Thymus (tissue), 11 donors: ENCODE results near the gene ACAP1. TPM values are rescaled to one million over a fixed set of nuclear protein-coding genes. Genes with fewer than 3 reads are reported as not detected.

Experiments
- DNase-seq, 9 donors: peaks; one replicate each; pipeline ENCODE4 v3.0.0-alpha.2; 2013; ENCODE audit warnings: low spot score in 9 of 9, low read depth in 6 of 9, missing footprints in 1 of 9
- H3K27ac ChIP-seq, 2 donors: one replicate each; pipeline ENCODE4 v1.5.1; 2013; ENCODE audit warnings: control low read depth in 1 of 2, low read depth in 1 of 2, low read length in 1 of 2, mild to moderate bottlenecking in 1 of 2, moderate library complexity in 1 of 2
- H3K27me3 ChIP-seq, 2 donors: one replicate each; pipeline ENCODE4 v1.5.1; 2013; ENCODE audit warnings: low read length in 1 of 2; ENCODE audit not compliant: control insufficient read depth in 2 of 2, insufficient read depth in 1 of 2
- H3K36me3 ChIP-seq, 2 donors: one replicate each; pipeline ENCODE4 v1.5.1; 2013; ENCODE audit warnings: low read length in 1 of 2, mild to moderate bottlenecking in 1 of 2, moderate library complexity in 1 of 2; ENCODE audit not compliant: control insufficient read depth in 2 of 2, insufficient read depth in 2 of 2
- H3K4me1 ChIP-seq, 2 donors: one replicate each; pipeline ENCODE4 v1.5.1; 2013; ENCODE audit warnings: low read length in 2 of 2; ENCODE audit not compliant: control insufficient read depth in 2 of 2, insufficient read depth in 2 of 2
- H3K4me3 ChIP-seq, 2 donors: one replicate each; pipeline ENCODE4 v1.5.1; 2013; ENCODE audit warnings: low read length in 2 of 2, control low read depth in 1 of 2, mild to moderate bottlenecking in 1 of 2
- H3K9me3 ChIP-seq, 2 donors: one replicate each; pipeline ENCODE4 v1.5.1; 2013; ENCODE audit warnings: low read length in 1 of 2, mild to moderate bottlenecking in 1 of 2; ENCODE audit not compliant: control insufficient read depth in 2 of 2, insufficient read depth in 1 of 2
- WGBS: extraction: QIAGEN DNeasy Blood & Tissue Kit; methylation state at CpG from one replicate; pipeline ENCODE4 v1.1.7; 2013; 5-methylcytosine and 5-hydroxymethylcytosine counted together
- polyA plus RNA-seq: library from polyadenylated mRNA; stranded (reverse); fragments of 200-250 nt; gene quantifications from one replicate; pipeline ENCODE4 v1.2.3, GENCODE V29; 2013
- total RNA-seq: library from RNA; stranded (reverse); fragments of 120-200 nt; gene quantifications from one replicate; pipeline ENCODE4 v1.2.4, GENCODE V29; 2013
- donor health status: healthy.

ACAP1 gene
- total and polyA plus RNA-seq, 2 donors = 167 to 364 TPM

- Histone ChIP-seq H3K9me3 (no peaks in the 10 kb centered on the region), H3K4me1 (peaks cover 24 to 38% of the 10 kb centered on the region in 2 donors), H3K4me3 (peak overlapping the region in 1 of 2 donors; percentile 38), H3K27ac (no peak overlapping the region), H3K27me3 (peaks cover 29 to 86% of the 10 kb centered on the region in 2 donors), H3K36me3 (no peaks in the 10 kb centered on the region)
- no peak for DNase-seq
- 5% methylated on average over 75 of the region's 75 CpGs for WGBS
Measured at GRCh38 chr17:7293816-7294613, 42.3 kb upstream of the ACAP1 start.

GRCh38 chr17:7294614-7295153, 41.6 kb upstream of the ACAP1 start, which contains the start of gene YBX2:
YBX2 (minus strand) TSS chr17:7294639; CDS start chr17:7294500, 139 bp downstream.
- Histone ChIP-seq H3K27ac (no peak within 1 kb of the TSS), H3K27me3 (peaks cover 29 to 80% of the 10 kb centered on the region in 2 donors), H3K4me1 (peaks cover 24 to 38% of the 10 kb centered on the region in 2 donors), H3K36me3 (no peaks in the 10 kb centered on the region), H3K4me3 (peak within 1 kb of the TSS in 1 of 2 donors; percentile 38), H3K9me3 (no peaks in the 10 kb centered on the region)
- peak in 4 of 9 donors; percentile 52 to 69 (median 67) for DNase-seq
- WGBS = under 1% methylated on average over 57 of the region's 57 CpGs

GRCh38 chr17:7295230-7296180, 40.8 kb upstream of the ACAP1 start:
- Histone ChIP-seq H3K36me3 (no peaks in the 10 kb centered on the region), H3K27ac (no peak overlapping the region), H3K4me3 (peak overlapping the region in 1 of 2 donors; percentile 38), H3K27me3 (peaks cover 29 to 71% of the 10 kb centered on the region in 2 donors), H3K9me3 (no peaks in the 10 kb centered on the region), H3K4me1 (peaks cover 24 to 38% of the 10 kb centered on the region in 2 donors)
- DNase-seq = no peak
- WGBS = 52% methylated on average over 42 of the region's 42 CpGs

GRCh38 chr17:7296189-7296861, 40.0 kb upstream of the ACAP1 start:
- 6% methylated on average over 51 of the region's 51 CpGs for WGBS
- H3K9me3 ChIP-seq = no peaks in the 10 kb centered on the region
- peak overlapping the region in 1 of 2 donors; percentile 5 for H3K4me3 ChIP-seq
- H3K36me3 ChIP-seq = no peaks in the 10 kb centered on the region
- H3K4me1 ChIP-seq = peaks cover 24 to 38% of the 10 kb centered on the region in 2 donors
- peak in 3 of 9 donors; percentile 56 to 71 (median 63) for DNase-seq
- peaks cover 26 to 63% of the 10 kb centered on the region in 2 donors for H3K27me3 ChIP-seq
- H3K27ac ChIP-seq = no peak overlapping the region

- 98% methylated on average over 7 of the region's 7 CpGs for WGBS
- no peaks in the 10 kb centered on the region for H3K9me3 ChIP-seq
- no peak for DNase-seq
- H3K27me3 ChIP-seq = no peaks in the 10 kb centered on the region
- H3K27ac ChIP-seq = no peak overlapping the region
- peaks cover 0 to under 1% of the 10 kb centered on the region in 2 donors for H3K36me3 ChIP-seq
- peaks cover 11 to 13% of the 10 kb centered on the region in 2 donors for H3K4me1 ChIP-seq
- no peak overlapping the region for H3K4me3 ChIP-seq
Measured at GRCh38 chr17:7304179-7304578, 32.1 kb upstream of the ACAP1 start.

- Histone ChIP-seq H3K9me3 (no peaks in the 10 kb centered on the region), H3K4me3 (peak within 1 kb of the TSS; percentile 90 to 98), H3K27me3 (no peaks in the 10 kb centered on the region), H3K4me1 (peaks cover 17 to 27% of the 10 kb centered on the region in 2 donors), H3K27ac (peak within 1 kb of the TSS; percentile 98 to 99), H3K36me3 (peaks cover 20 to 28% of the 10 kb centered on the region in 2 donors)
- DNase-seq = peak; percentile 99 to 100 (median 100)
- under 1% methylated on average over 64 of the region's 64 CpGs for WGBS
Measured at GRCh38 chr17:7306911-7307685, 29.2 kb upstream of the ACAP1 start, which contains the start of gene EIF5A. EIF5A (plus strand) TSS chr17:7307628; CDS start chr17:7309636, 2,008 bp downstream.

GRCh38 chr17:7307686-7308624, 28.4 kb upstream of the ACAP1 start:
- Histone ChIP-seq H3K27me3 (no peaks in the 10 kb centered on the region), H3K36me3 (peaks cover 27 to 37% of the 10 kb centered on the region in 2 donors), H3K4me3 (peak overlapping the region; percentile 90 to 98), H3K9me3 (no peaks in the 10 kb centered on the region), H3K4me1 (peaks cover 16 to 27% of the 10 kb centered on the region in 2 donors), H3K27ac (peak overlapping the region; percentile 98 to 99)
- under 1% methylated on average over 103 of the region's 104 CpGs for WGBS
- DNase-seq = peak in 1 of 9 donors; percentile 47
